ENCODE data around the gene FOXS1. TPM values are rescaled to one million over a fixed set of nuclear protein-coding genes. Genes with fewer than 3 reads are reported as not detected.

The FOXS1 gene
- total RNA-seq (not detected), polyA plus RNA-seq (not detected)

DNA sequence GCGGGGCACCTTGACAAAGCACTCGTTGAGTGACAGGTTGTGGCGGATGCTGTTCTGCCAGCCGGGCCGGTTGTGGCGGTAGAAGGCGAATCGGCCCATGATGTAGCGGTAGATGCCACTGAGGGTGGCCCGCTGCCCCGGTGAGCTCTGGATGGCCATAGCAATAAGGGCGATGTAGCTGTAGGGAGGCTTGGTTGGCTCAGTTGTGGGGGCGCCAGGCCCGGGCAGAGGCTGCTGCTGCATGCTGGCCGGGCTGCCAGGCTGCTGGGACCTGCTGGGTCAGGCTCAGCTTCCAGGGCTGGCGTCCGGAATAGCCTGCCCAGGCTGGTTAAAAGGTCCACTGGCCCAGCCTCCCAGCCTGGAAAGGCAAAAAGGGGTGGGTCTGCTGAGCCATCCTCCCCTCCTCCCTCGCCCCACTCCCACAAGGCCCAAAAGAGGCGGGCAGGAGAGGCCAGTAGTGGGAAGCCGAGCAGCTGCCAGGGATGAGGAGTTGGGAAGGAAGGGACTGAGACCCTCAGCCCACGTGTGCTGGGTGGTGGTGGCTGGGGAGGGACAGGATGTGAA lies at the start of gene FOXS1:
Gene FOXS1 (minus strand): TSS at position 305 of the 564 bp plus-strand sequence. CDS start 62 bp downstream, at position 243.
- Histone ChIP-seq H3K9me3 (ENCODE audit: control insufficient read depth in 1 of 2, low read length in 2 of 2) (no peaks in the 10 kb centered on the region), H3K4me1 (ENCODE audit: insufficient read depth, low read length) (no peaks in the 10 kb centered on the region), H3K36me3 (ENCODE audit: insufficient read depth, low read length) (no peaks in the 10 kb centered on the region), H3K27me3 (ENCODE audit: insufficient read depth, low read length) (no peaks in the 10 kb centered on the region), H3K4me3 (ENCODE audit: low read length in 2 of 2) (no peak within 1 kb of the TSS), H3K27ac (ENCODE audit: low read depth, low read length) (no peak within 1 kb of the TSS)
- H3K4me3 Mint-ChIP-seq: no peak within 1 kb of the TSS
- no peak within 1 kb of the TSS for H3K27ac Mint-ChIP-seq
- POLR2A ChIA-PET (ENCODE audit: partially characterized antibody): no interaction called here
- intact Hi-C loops (cut with micrococcal nuclease): no loop called here
- CTCF ChIA-PET (ENCODE audit: partially characterized antibody): interaction anchor here (1.1 to 1.3 kb wide), 2 partner anchors 10 to 26 kb away, joined by 3 read pairs; no protein-coding TSS in a partner anchor
- no peaks in the 10 kb centered on the region for H3K4me1 Mint-ChIP-seq
- peaks cover 4 to 13% of the 10 kb centered on the region in 2 donors for H3K27me3 Mint-ChIP-seq
- H3K36me3 Mint-ChIP-seq: no peaks in the 10 kb centered on the region
- DNase-seq: no peak
- no peaks in the 10 kb centered on the region for H3K9me3 Mint-ChIP-seq

DNA sequence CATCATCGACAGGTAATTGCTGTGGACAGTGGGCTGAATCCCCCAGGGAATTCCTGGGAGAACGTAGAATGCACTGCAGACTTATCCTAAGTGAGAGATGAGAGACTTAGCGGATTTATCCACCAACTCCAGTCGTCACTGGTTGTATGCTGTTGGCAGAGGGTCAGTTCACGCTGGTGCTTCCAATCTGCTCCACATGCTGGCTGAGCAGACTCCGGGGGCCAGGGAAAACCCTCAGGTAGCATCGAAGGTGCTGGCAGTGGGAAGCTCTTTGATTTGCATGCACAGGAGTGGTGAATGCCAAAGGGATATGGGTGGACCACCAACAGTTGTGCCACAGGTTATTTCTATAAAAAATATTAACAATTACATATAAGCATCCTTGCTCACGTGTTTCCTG lies 45.2 kb upstream of the FOXS1 start:
- H3K4me1 Mint-ChIP-seq: no peaks in the 10 kb centered on the region
- CTCF ChIA-PET (ENCODE audit: partially characterized antibody): interaction anchor here (1.4 kb wide), 1 partner anchor 38 kb away, joined by 5 read pairs; no protein-coding TSS in a partner anchor
- intact Hi-C loops (cut with micrococcal nuclease): no loop called here

DNA sequence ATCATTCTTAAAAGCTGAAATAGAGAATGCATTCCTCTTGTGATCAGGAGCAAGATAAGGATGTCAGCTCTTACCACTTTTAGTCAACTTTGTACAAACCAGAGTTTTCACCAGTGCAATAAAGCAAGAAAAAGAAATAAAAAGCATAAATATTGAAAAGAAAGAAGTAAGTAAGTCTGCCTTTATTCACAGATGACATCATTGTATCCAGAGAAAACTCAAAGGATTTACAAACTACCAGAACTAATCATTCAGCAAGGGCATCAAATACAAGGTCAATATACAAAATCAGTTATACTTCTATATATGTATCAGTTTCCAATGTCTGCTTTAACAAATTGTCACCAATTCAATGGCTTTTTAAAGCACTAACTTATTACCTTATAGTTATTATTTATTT lies 38.4 kb upstream of the FOXS1 start:
- ChIA-PET POLR2A (ENCODE audit: partially characterized antibody) (no interaction called here), CTCF (ENCODE audit: partially characterized antibody) (no interaction called here)
- H3K27me3 Mint-ChIP-seq: peaks cover 10% of the 10 kb centered on the region in 2 donors
- Histone ChIP-seq H3K4me1 (ENCODE audit: insufficient read depth, low read length) (peaks cover 7% of the 10 kb centered on the region), H3K4me3 (ENCODE audit: low read length in 2 of 2) (no peak overlapping the region), H3K27me3 (ENCODE audit: insufficient read depth, low read length) (no peaks in the 10 kb centered on the region), H3K27ac (ENCODE audit: low read depth, low read length) (no peak overlapping the region), H3K36me3 (ENCODE audit: insufficient read depth, low read length) (no peaks in the 10 kb centered on the region), H3K9me3 (ENCODE audit: control insufficient read depth in 1 of 2, low read length in 2 of 2) (no peaks in the 10 kb centered on the region)
- H3K27ac Mint-ChIP-seq: no peak overlapping the region
- intact Hi-C loops (cut with micrococcal nuclease): no loop called here
- peaks cover 0 to 7% of the 10 kb centered on the region in 2 donors for H3K36me3 Mint-ChIP-seq
- DNase-seq: no peak
- H3K4me3 Mint-ChIP-seq: no peak overlapping the region
- peaks cover 6 to 15% (median 8%) of the 10 kb centered on the region in 4 donors for H3K4me1 Mint-ChIP-seq
- peaks cover 0 to 7% (median 0%) of the 10 kb centered on the region in 8 donors for H3K9me3 Mint-ChIP-seq

More for the DNA sequence above, 45.2 kb upstream of the FOXS1 start:
- Mint-ChIP-seq H3K27ac (no peak overlapping the region), H3K36me3 (no peaks in the 10 kb centered on the region), H3K9me3 (peaks cover 0 to 8% (median 0%) of the 10 kb centered on the region in 8 donors), H3K4me3 (no peak overlapping the region), H3K27me3 (peaks cover 3 to 7% of the 10 kb centered on the region in 2 donors)
- H3K36me3 ChIP-seq (ENCODE audit: insufficient read depth, low read length): no peaks in the 10 kb centered on the region
- DNase-seq: no peak
- H3K4me3 ChIP-seq (ENCODE audit: low read length in 2 of 2): no peak overlapping the region
- no peaks in the 10 kb centered on the region for H3K9me3 ChIP-seq (ENCODE audit: control insufficient read depth in 1 of 2, low read length in 2 of 2)
- no peaks in the 10 kb centered on the region for H3K4me1 ChIP-seq (ENCODE audit: insufficient read depth, low read length)
- POLR2A ChIA-PET (ENCODE audit: partially characterized antibody): no interaction called here
- no peaks in the 10 kb centered on the region for H3K27me3 ChIP-seq (ENCODE audit: insufficient read depth, low read length)
- no peak overlapping the region for H3K27ac ChIP-seq (ENCODE audit: low read depth, low read length)

DNA sequence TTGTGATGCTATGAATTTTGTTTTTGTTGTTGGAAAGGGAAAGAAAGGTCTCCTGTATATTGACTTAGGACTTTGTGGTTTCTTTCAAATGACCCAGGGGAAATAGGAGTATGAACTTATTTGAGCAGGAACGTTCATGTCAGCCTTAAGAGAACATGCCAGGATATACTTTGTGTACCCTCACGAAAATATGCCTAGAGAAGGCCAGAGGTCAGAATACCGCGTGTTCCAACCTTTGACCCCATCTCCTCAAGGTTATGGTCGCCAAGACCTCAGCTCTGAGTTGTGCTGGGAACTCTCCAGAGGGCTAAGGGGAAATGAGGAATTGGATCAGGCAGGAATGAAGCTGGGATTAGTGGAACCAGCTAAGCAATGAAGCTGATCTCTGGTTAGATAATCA lies 36.5 kb upstream of the FOXS1 start:
- Mint-ChIP-seq H3K27me3 (peaks cover 8 to 10% of the 10 kb centered on the region in 2 donors), H3K36me3 (peaks cover 0 to 7% of the 10 kb centered on the region in 2 donors), H3K4me3 (peak overlapping the region in 1 of 8 donors; percentile 8), H3K4me1 (peaks cover 6 to 15% (median 8%) of the 10 kb centered on the region in 4 donors), H3K27ac (no peak overlapping the region), H3K9me3 (peaks cover 0 to 5% (median 0%) of the 10 kb centered on the region in 8 donors)
- ChIA-PET CTCF (ENCODE audit: partially characterized antibody) (interaction anchor here (0.6 to 1.3 kb wide), 2 partner anchors 36 to 210 kb away, joined by 3 read pairs; no protein-coding TSS in a partner anchor), POLR2A (ENCODE audit: partially characterized antibody) (no interaction called here)
- peaks cover 7% of the 10 kb centered on the region for H3K4me1 ChIP-seq (ENCODE audit: insufficient read depth, low read length)
- H3K9me3 ChIP-seq (ENCODE audit: control insufficient read depth in 1 of 2, low read length in 2 of 2): no peaks in the 10 kb centered on the region
- H3K27ac ChIP-seq (ENCODE audit: low read depth, low read length): no peak overlapping the region
- intact Hi-C loops (cut with micrococcal nuclease): no loop called here
- no peaks in the 10 kb centered on the region for H3K27me3 ChIP-seq (ENCODE audit: insufficient read depth, low read length)
- H3K36me3 ChIP-seq (ENCODE audit: insufficient read depth, low read length): no peaks in the 10 kb centered on the region
- DNase-seq: no peak
- no peak overlapping the region for H3K4me3 ChIP-seq (ENCODE audit: low read length in 2 of 2)

DNA sequence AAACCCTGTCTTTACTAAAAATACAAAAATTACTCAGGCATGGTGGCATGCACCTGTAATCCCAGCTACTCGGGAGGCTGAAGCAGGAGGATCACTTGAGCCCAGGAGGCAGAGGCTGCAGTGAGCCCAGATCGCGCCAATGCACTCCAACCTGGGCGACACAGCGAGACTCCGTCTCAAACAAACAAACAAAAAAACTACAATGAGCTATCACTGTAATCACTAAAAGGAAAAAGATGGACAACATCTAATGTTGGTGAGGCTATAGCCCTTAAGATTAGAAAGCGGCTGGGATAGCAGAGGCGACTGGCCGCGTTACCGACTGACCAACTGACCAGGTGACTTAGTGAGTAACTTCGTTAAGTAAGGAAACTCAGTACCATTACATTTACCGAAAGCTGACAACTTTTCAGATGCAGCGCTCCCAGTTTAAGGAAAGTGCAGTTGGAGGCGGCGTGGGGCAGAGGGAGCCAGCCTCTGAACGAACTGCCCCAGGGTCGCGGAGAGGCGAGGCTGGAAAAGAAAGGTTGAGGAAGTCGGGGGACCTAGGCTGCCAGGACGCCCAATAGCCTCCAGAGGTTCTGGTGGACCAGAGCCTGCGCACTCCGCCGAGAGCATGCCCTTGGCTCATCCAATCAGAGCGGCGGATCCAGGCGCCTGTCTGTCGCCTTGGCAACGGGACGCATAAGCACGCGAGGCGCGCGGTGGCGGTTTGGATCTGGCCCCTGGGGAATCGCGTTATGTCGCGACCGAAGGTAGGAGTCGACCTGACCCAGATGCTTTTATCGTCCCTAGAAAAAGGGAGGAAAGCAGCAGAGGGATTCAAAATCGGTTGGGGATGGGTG lies 34.0 kb upstream of the FOXS1 start:
- H3K4me1 Mint-ChIP-seq: peaks cover 6 to 15% (median 8%) of the 10 kb centered on the region in 4 donors

DNA sequence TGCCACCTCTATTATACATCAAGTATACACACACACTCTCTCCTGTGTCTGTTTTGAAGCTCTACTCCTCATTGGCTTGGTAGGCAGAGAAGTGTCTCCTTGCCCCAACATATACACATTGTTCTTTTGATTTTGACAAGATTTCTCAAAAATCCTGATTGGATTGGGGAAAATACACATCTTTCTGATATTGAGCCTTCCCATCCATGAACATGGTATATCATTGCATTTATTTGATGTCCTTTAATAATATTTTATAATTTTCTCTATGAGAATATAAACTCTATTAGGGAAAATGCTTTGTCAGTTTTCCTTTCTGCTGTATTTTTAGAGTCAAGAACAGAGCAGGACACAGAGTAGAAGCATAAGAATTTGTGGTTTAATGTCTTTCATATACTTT lies 32.3 kb upstream of the FOXS1 start:
- H3K4me3 Mint-ChIP-seq: no peak overlapping the region
- peaks cover 0 to 7% of the 10 kb centered on the region in 2 donors for H3K36me3 Mint-ChIP-seq
- intact Hi-C loops (cut with micrococcal nuclease): loop anchor here (2.0 kb wide), 1 partner anchor 25 kb away; no protein-coding TSS in a partner anchor
- no peaks in the 10 kb centered on the region for H3K9me3 ChIP-seq (ENCODE audit: control insufficient read depth in 1 of 2, low read length in 2 of 2)
- peaks cover 0 to 5% (median 0%) of the 10 kb centered on the region in 8 donors for H3K9me3 Mint-ChIP-seq
- peaks cover 12 to 13% of the 10 kb centered on the region in 2 donors for H3K27me3 Mint-ChIP-seq
- H3K27ac Mint-ChIP-seq: no peak overlapping the region
- no peaks in the 10 kb centered on the region for H3K36me3 ChIP-seq (ENCODE audit: insufficient read depth, low read length)
- H3K4me1 ChIP-seq (ENCODE audit: insufficient read depth, low read length): peaks cover 7% of the 10 kb centered on the region
- CTCF ChIA-PET (ENCODE audit: partially characterized antibody): no interaction called here
- H3K4me1 Mint-ChIP-seq: peaks cover 6 to 15% (median 8%) of the 10 kb centered on the region in 4 donors
- no peak for DNase-seq
- POLR2A ChIA-PET (ENCODE audit: partially characterized antibody): no interaction called here
- no peak overlapping the region for H3K4me3 ChIP-seq (ENCODE audit: low read length in 2 of 2)
- no peak overlapping the region for H3K27ac ChIP-seq (ENCODE audit: low read depth, low read length)
- peaks cover 5% of the 10 kb centered on the region for H3K27me3 ChIP-seq (ENCODE audit: insufficient read depth, low read length)

More for the DNA sequence above, 34.0 kb upstream of the FOXS1 start:
- Mint-ChIP-seq H3K4me3 (peak overlapping the region; percentile 90 to 96 (median 94)), H3K27ac (peak overlapping the region; percentile 78 to 97 (median 89)), H3K36me3 (peaks cover 0 to 7% of the 10 kb centered on the region in 2 donors), H3K9me3 (peaks cover 0 to 5% (median 0%) of the 10 kb centered on the region in 8 donors), H3K27me3 (peaks cover 8% of the 10 kb centered on the region in 2 donors)
- peaks cover 7% of the 10 kb centered on the region for H3K4me1 ChIP-seq (ENCODE audit: insufficient read depth, low read length)
- peak overlapping the region; percentile 21 to 69 for H3K4me3 ChIP-seq (ENCODE audit: low read length in 2 of 2)
- ChIA-PET POLR2A (ENCODE audit: partially characterized antibody) (no interaction called here), CTCF (ENCODE audit: partially characterized antibody) (interaction anchor here (0.6 to 2.1 kb wide), 8 partner anchors 10 to 264 kb away, joined by 3 to 8 read pairs (median 3); partner anchors contain the start of gene PDRG1)
- intact Hi-C loops (cut with micrococcal nuclease): loop anchor here (2.0 kb wide), 1 partner anchor 27 kb away; no protein-coding TSS in a partner anchor
- no peaks in the 10 kb centered on the region for H3K9me3 ChIP-seq (ENCODE audit: control insufficient read depth in 1 of 2, low read length in 2 of 2)
- H3K36me3 ChIP-seq (ENCODE audit: insufficient read depth, low read length): no peaks in the 10 kb centered on the region
- peak; percentile 69 to 84 (median 76) for DNase-seq
- no peaks in the 10 kb centered on the region for H3K27me3 ChIP-seq (ENCODE audit: insufficient read depth, low read length)
- no peak overlapping the region for H3K27ac ChIP-seq (ENCODE audit: low read depth, low read length)

DNA sequence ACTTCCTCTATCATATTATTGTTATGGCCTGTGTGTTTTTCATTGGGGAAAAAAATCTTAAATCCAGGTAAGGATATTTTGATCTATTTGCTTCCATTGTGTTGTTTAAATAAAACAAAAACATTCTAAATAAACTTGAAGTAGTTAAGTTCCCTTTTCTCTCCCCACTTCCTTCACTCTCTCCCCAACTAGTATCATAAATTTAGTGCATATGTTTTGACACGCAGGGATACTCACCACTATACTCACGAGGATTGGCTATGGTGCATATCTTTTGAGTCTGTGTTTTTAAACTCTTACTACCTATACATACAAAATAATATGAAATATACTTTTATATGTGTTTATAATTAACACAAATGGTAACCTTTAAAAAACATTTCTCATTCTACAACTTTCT lies 30.3 kb upstream of the FOXS1 start:
- Histone ChIP-seq H3K27ac (ENCODE audit: low read depth, low read length) (no peak overlapping the region), H3K4me3 (ENCODE audit: low read length in 2 of 2) (no peak overlapping the region), H3K4me1 (ENCODE audit: insufficient read depth, low read length) (peaks cover 13% of the 10 kb centered on the region), H3K27me3 (ENCODE audit: insufficient read depth, low read length) (peaks cover 22% of the 10 kb centered on the region), H3K9me3 (ENCODE audit: control insufficient read depth in 1 of 2, low read length in 2 of 2) (no peaks in the 10 kb centered on the region), H3K36me3 (ENCODE audit: insufficient read depth, low read length) (no peaks in the 10 kb centered on the region)
- Mint-ChIP-seq H3K27ac (no peak overlapping the region), H3K4me1 (peaks cover 8 to 18% (median 12%) of the 10 kb centered on the region in 4 donors), H3K36me3 (peaks cover 0 to 7% of the 10 kb centered on the region in 2 donors), H3K4me3 (no peak overlapping the region), H3K9me3 (peaks cover 0 to 5% (median 0%) of the 10 kb centered on the region in 8 donors), H3K27me3 (peaks cover 19 to 27% of the 10 kb centered on the region in 2 donors)
- intact Hi-C loops (cut with micrococcal nuclease): no loop called here
- DNase-seq: no peak
- POLR2A ChIA-PET (ENCODE audit: partially characterized antibody): no interaction called here
- CTCF ChIA-PET (ENCODE audit: partially characterized antibody): no interaction called here

Data from CD4-positive, alpha-beta memory T cell (primary cell).